GM21717 (cell line): ENCODE measurements around the gene PTPN23.
"Not testable (repeated sequence)": the region's sequence is repeated elsewhere in the genome, so short reads cannot be mapped to it uniquely, and the experiment has no call there.

Experiments
- ATAC-seq: cut with Tn5 transposase; IDR thresholded peaks from one replicate; pipeline ENCODE4 v1.9.1; 2021; ENCODE audit warnings: mild to moderate bottlenecking, moderate library complexity; ENCODE audit not compliant: unreplicated experiment

PTPN23 gene

DNA sequence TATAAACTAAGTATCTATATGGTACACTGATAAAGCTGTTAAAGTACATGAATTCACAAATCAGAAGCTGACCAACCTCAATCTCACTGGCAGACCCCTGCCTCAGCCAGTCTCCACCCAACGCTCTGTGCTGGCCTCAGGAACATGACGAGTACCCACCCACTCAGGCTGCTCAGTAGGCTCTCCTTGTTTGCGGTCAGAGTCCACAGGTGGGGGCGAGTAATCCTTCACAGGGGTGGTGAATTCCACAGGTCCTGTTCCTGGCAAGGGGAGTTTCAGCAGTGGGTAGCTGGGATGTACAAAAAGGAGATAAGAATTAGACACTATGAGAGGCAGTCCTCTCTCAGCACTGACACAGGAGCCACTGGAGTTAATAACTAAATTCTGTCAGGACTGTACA, 54.0 kb downstream of the PTPN23 start:
- no peak for ATAC-seq

DNA sequence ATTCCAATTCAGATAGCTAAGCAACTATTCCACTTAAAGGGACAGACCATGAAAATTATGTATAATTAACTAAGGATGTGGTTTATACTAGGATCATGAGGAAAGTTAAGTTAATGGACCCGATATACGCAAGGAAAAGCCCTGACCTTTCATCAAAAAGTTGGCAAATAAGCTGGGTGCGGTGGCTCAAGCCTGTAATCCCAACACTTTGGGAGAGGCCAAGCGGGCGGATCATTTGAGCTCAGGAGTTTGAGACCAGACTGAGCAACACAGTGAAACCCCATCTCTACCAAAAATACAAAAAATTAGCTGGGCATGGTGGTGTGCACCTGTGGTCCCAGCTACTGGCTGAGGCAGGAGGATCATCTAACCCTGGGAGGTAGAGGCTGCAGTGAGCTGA, 55.4 kb downstream of the PTPN23 start:
- no peak for ATAC-seq

DNA sequence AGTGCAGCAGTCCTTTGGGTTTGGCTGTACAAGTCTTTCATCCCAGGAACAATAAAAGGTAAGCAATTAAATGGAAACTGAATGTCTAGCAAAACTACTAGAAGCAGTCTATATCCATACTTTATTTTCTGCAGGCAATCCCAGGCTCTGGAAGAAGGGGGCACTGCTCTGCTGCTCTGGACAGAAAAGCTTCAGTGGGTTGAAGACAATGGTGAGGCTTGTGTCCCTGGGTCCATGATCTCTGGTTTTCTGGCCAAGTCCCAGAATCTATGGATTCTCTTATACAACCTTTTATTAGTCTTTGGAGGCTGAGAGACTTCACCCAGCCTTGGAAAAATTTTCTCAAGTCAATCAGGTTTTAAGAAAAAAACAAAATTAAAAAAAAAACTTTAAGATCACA, 59.3 kb downstream of the PTPN23 start:
- ATAC-seq = no peak

GRCh38 chr3:47441796-47442551, 61.2 kb downstream of the PTPN23 start:
- no peak for ATAC-seq

GRCh38 chr3:47443611-47443995, 62.8 kb downstream of the PTPN23 start:
- ATAC-seq = no peak

DNA sequence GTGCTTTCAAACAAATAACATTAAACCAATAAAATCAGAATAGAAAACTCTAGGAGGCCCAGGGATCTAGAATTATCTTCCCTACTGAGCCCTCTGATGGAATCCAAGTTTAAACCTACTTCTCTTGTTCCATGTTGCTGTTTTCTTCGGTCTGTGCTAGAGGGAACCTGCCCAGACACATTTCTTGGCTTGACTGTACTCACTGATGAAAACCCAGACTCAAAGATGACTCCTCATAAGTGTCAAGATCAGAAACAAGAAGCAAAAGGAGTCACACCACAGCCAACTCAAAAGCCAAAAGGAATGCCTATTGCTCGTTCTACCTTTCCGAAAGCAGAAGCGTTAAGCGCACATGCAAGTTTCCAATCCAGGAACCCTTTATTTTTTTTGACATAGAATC, 63.3 kb downstream of the PTPN23 start:
- ATAC-seq = no peak

DNA sequence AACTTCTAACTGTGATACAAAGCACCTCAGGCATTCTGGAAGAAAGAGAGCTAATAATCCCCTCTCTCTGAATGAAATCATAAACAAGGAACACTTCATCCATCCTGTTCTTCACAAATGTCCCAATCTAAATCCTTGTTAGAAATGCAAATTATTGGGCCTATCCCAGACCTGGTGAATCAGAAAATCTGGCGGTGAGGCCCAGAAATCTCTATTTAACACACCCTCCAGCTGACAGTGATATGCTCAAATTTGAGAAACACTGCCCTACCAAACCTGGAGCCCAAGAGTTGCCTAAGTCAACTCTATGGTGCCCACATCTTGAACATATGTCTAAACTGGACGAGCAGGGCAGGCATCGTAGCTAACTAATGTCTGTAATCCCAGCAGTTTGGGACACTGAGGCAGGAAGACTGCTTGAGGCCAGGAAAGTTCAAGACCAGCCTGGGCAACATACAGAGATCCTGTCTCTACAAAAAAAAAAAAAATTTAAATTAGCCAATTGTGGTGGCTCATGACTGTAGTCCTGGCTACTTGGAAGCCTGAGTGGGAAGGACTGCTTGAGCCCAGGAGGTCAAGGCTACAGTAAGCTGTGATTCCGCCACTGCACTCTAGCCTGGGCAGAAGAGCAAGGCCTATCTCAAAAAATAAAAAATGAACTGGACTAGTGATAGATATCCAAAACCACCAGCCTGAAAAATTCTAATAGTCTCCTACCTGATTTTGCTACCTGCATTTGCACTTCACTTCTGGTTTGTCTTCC, 71.8 kb downstream of the PTPN23 start:
- no peak for ATAC-seq

DNA sequence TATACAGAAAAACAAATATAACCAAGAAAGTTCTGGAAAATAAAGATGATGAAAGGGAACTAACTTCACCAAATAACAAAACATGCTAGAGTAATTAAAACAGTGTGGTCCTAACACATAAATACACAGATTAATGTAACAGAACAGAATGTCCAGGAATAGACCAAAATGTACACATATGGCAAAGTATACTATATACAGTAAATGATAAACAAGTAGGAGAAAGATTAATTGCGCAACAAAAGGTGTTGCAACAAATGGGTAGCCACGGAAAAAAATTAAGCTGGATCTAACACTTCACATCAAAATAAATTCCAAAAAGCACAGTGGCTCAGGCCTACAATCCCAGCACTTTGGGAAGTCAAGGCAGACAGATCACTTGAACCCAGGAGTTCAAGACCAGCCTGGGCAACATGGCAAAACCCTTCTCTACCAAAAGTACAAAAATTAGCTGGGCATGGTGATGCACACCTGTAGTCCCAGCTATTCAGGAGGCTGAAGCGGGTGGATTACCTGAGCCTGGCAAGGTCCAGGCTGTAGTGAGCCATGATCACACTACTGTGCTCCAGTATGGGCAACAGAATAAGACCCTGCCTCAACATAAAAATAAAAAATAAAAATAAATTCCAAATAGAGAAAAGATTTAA, 75.1 kb downstream of the PTPN23 start:
- ATAC-seq = no peak

- no peak for ATAC-seq
Observed at GRCh38 chr3:47456984-47457383, 76.2 kb downstream of the PTPN23 start.

- not testable (repeated sequence) for ATAC-seq
Observed at GRCh38 chr3:47459534-47460085, 78.8 kb downstream of the PTPN23 start.
